GM12872 (cell line): ENCODE data around the gene PXK.

Experiments
- TF ChIP-seq, protein P1 (sequence below): IDR thresholded peaks from 3 replicates; pipeline ENCODE4 v1.5.1; 2011; ENCODE audit warnings: low read depth, mild to moderate bottlenecking, low read length, moderate library complexity; ENCODE audit not compliant: insufficient read depth

The PXK gene

DNA sequence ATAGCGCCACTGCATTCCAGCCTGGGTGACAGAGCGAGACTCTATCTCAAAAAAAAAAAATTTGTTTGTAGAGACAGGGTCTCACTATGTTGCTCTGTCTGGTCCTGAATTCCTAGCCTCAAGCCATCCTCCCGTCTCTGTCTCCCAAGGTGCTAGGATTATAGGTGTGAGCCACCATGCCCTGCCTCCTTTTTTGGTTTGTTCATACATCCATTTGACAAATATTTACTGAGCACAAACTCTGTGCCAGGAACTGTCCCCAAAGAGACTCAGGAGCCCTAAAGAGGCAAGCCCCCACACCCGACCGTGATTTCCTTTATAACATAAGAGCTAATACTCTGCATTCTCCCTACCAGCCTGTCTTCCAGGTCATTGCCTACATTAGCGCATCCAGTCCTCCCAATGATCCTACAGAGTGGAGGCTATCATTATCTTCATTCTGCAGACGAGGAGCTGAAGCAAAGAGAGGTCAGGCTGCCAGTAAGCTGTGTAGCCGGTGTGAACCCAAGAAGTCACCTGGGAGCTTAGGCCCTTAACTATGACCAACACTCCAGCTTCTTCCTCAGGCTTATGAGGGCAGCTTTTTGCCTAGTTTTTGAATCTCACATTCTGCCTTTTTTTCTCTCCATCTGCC lies 6.3 kb upstream of the PXK start:
- TF ChIP-seq, protein P1, sequence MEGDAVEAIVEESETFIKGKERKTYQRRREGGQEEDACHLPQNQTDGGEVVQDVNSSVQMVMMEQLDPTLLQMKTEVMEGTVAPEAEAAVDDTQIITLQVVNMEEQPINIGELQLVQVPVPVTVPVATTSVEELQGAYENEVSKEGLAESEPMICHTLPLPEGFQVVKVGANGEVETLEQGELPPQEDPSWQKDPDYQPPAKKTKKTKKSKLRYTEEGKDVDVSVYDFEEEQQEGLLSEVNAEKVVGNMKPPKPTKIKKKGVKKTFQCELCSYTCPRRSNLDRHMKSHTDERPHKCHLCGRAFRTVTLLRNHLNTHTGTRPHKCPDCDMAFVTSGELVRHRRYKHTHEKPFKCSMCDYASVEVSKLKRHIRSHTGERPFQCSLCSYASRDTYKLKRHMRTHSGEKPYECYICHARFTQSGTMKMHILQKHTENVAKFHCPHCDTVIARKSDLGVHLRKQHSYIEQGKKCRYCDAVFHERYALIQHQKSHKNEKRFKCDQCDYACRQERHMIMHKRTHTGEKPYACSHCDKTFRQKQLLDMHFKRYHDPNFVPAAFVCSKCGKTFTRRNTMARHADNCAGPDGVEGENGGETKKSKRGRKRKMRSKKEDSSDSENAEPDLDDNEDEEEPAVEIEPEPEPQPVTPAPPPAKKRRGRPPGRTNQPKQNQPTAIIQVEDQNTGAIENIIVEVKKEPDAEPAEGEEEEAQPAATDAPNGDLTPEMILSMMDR: no peak

- TF ChIP-seq, protein P1: no peak
Observed at GRCh38 chr3:58329150-58329921, 3.4 kb upstream of the PXK start.

GRCh38 chr3:58329922-58330413 lies 2.7 kb upstream of the PXK start:
- TF ChIP-seq, protein P1: no peak

DNA sequence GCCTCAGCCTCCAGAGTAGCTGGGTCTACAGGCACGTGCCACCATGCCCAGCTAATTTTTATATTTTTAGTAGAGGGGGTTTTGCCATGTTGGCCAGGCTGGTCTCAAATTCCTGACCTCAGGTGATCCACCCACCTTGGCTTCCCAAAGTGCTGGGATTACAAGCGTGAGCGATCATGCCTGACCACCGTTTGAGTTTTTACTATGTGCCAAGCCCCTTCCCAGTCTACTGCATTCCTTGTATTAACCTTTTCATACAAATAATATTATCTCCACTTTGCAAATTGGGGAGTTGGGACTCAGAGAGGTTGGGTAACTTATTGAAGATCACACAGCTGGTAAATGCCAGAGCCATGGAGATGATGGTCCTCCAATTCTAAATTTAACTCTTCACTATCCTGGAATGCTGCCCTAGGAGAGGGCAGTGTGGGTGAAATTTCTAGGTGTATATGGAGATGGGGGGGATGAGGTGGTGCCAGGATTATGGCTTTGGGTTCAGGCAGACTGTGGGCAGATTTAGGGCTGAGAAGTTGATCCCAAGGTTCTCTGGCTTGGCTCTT lies 1.0 kb upstream of the PXK start:
- TF ChIP-seq, protein P1: no peak

DNA sequence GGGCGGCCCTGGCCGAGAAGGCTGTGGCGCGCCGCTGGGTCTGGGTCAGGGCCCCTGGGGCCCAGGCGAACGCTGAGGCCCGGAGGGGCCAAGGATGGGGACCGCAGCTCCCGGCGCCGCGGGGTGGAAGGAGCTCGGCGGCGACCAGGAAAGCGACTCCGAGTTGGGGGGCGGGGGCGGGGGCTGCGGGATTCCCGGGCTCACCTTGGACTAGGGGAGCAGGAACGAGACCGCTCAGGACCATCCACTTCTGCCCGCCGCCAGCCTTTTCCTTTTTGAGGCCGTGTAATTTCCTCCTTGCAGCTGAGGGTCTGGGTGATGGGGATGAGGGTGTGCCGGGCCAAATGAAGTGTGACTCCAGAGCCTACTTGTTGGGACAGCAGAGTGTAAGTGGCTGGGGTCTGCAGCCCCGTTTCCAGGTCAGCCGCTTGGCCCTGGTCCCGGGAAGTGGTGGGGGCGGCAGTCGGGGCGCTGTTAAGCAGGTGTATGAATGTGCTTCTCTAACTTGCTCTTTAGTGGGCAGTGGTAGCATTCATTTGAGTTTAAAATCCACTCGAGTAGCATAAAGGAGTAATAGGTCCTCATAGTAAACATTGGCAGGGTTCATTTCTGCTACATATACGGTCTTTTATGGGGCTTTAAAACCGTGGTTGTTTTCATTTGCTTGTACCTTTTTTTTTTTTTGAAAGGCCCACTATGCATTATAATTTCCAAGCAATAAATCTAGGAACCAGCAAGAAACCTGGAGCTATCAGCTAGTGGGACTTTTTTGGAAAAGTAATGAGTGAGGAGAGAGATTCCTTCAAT lies 717 bp downstream of the PXK start:
- TF ChIP-seq, protein P1: no peak

DNA sequence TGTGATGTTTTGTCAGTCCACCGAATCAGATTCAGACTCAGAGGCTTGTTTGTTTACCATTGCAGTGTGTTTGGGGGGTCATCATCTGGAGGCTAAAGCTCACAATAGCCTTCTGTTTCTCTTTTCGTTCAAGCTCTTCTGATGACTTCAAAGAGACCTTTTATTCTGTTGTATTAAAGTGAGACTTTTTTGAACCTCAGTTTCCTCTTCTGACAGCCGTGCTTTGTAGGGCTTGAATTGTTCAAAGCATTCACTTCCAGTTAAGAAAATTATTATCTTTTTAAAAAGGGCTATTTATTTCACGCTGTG lies 1.3 kb downstream of the PXK start:
- TF ChIP-seq, protein P1: no peak

GRCh38 chr3:58334506-58334884 lies 1.8 kb downstream of the PXK start:
- TF ChIP-seq, protein P1: no peak
